ENCODE data around the gene CEBPG.

CEBPG gene

DNA sequence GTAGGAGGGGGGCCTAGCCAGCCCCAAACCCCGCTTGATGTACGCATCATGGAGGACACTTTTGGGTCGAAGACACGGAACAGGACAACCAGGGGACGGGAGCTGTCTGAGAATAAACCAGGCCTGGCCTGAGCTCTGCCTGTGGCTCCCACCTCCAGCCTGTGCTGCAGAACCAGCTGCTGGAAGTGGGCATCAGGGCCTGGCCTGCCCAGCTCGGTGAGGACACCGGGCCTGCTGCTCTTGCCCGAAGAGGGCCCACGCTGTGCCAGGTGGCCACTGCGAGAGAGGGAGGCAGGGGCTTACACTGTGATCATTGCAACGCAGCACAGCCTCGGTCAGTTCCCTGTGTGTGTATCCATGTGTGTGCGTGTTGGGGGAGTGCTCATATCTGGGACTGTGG is 34.6 kb downstream of the CEBPG start:
- H3K36me3 ChIP-seq (ENCODE audit: insufficient read depth, low read length), result no peaks in the 10 kb centered on the region
- no peak for DNase-seq (ENCODE audit: low read depth, low spot score)
- TF ChIP-seq FOXP2 (optimal IDR thresholded peaks at IDR 0.05; ENCODE audit: control extremely low read depth, extremely low read length, insufficient read depth) (no peak), EZH2 (IDR thresholded peaks at IDR 0.05) (no peak), POLR2AphosphoS5 (IDR thresholded peaks at IDR 0.05; ENCODE audit: borderline replicate concordance, low read depth, low read length) (no peak)
- no peak overlapping the region for H3K27ac ChIP-seq
- no peak overlapping the region for H3K9ac ChIP-seq (ENCODE audit: insufficient read length)
- H3K9me3 ChIP-seq (ENCODE audit: low read depth, low read length), result no peaks in the 10 kb centered on the region
- no peak overlapping the region for H3K4me3 ChIP-seq

DNA sequence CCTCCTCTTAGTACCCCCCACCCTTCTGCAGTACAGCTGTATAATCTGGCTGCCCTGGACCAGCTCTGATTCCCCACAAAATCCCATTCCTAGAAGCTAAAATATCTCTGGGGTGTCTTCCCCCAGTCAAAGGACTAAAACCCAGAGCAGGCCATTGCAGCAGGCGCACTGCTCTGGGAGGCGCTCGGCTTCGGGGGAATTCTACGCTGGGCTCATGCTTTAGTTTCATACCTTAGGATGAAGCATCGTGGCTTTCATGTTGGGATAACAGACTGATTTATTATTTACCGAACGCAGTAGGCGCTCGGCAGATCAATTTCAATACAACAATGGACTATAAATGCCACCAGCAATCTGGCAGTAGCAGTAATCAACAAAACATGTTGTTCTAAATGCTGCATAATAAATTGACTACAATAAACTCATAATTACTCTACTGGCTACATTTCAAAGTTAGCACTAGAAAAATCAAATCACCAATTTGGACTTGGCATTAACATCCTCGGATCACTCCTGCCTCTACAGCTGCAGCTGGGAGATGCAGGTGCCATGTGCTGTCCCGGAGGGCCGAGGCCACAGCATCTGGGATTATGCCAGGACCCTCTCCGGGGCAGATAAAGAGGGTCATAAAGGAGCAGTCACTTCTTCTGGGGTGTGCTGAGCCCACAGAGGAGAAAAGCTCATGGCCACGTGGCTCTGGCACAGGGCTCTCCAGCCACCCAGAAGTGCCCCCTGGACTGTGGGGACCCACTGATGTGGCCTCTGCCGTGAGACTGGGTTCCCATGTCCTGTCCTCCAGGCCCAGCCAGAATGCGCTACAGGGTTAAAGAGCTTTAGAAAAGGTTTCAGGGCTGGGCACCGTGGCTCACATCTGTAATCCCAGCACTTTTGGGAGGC is 35.3 kb downstream of the CEBPG start:
- no peak overlapping the region for H3K9ac ChIP-seq (ENCODE audit: insufficient read length)
- no peak overlapping the region for H3K27ac ChIP-seq
- H3K4me3 ChIP-seq, result no peak overlapping the region
- no peaks in the 10 kb centered on the region for H3K9me3 ChIP-seq (ENCODE audit: low read depth, low read length)
- TF ChIP-seq FOXP2 (optimal IDR thresholded peaks at IDR 0.05; ENCODE audit: control extremely low read depth, extremely low read length, insufficient read depth) (no peak), EZH2 (IDR thresholded peaks at IDR 0.05) (no peak)
- H3K36me3 ChIP-seq (ENCODE audit: insufficient read depth, low read length), result no peaks in the 10 kb centered on the region
- no peak for DNase-seq (ENCODE audit: low read depth, low spot score)

DNA sequence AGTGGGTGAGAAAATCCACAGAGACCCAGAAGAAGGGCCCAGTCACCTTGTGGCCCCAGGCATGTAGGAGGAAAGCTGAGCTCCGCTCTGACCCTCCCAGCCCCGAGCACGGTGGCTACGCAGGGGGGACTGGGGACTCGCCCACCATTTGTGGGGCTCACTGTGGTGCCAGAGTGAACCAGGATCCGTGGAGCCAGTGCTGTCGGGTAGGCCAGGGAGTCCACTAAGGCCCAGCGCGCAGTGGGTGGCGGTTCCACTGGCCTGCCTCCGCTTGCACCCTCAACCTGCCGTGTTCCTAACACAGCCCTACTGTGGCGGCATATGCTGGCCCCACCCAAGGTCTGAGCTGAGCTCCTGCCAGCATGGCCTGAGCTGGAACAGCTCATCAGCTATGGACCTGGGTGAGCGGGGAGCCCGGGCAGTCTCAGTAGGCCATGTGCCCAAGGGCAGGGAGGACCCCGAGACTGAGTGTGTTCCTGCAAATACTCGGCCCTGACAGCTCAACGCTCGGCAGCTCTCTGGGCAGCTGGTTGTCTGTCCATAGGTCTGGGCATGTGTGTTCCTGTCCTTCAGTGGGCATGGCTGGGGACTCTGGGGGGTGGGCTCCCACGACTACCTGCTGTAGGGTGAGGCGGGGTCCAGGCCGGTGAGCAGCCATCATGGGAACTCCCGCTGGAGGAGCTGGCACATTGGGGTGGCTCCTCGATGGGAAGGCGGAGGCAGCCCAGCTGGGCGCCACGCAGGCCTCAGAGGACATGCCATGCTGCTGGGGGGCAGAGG is 36.6 kb downstream of the CEBPG start:
- Histone ChIP-seq H3K9ac (ENCODE audit: insufficient read length) (no peak overlapping the region), H3K9me3 (ENCODE audit: low read depth, low read length) (no peaks in the 10 kb centered on the region), H3K4me3 (no peak overlapping the region), H3K27ac (no peak overlapping the region), H3K36me3 (ENCODE audit: insufficient read depth, low read length) (no peaks in the 10 kb centered on the region)
- TF ChIP-seq FOXP2 (optimal IDR thresholded peaks at IDR 0.05; ENCODE audit: control extremely low read depth, extremely low read length, insufficient read depth), result no peak
- no peak for TF ChIP-seq POLR2AphosphoS5 (IDR thresholded peaks at IDR 0.05; ENCODE audit: borderline replicate concordance, low read depth, low read length)
- no peak for TF ChIP-seq EZH2 (IDR thresholded peaks at IDR 0.05)
- DNase-seq (ENCODE audit: low read depth, low spot score), result no peak

DNA sequence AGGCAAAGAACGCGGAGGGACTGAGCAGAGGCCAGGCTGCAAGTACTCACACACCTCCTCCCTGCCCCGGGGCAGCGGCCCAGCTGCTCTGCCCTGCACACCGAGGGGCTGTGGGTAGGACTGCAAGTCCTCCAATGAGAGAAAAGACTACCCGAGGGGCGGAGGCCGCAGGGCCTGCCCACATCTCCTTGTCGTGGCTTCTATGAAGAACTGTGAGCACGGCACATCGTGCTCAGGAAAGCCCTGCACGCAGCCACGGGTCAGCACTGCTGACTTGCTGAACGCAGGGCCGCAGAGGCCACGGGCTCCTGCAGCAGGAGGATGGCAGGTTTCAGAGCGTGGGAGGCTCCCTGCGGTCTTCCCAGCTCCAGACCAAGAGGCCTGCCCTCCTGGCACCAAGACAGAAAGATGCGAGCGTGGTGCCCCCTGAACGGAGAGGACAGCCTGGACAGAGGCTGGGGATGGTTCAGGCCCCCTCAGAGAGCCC is 37.4 kb downstream of the CEBPG start:
- no peak overlapping the region for H3K27ac ChIP-seq
- DNase-seq (ENCODE audit: low read depth, low spot score), result no peak
- no peaks in the 10 kb centered on the region for H3K9me3 ChIP-seq (ENCODE audit: low read depth, low read length)
- H3K9ac ChIP-seq (ENCODE audit: insufficient read length), result no peak overlapping the region
- no peak for TF ChIP-seq FOXP2 (optimal IDR thresholded peaks at IDR 0.05; ENCODE audit: control extremely low read depth, extremely low read length, insufficient read depth)
- no peak for TF ChIP-seq POLR2AphosphoS5 (IDR thresholded peaks at IDR 0.05; ENCODE audit: borderline replicate concordance, low read depth, low read length)
- no peak for TF ChIP-seq EZH2 (IDR thresholded peaks at IDR 0.05)
- H3K4me3 ChIP-seq, result no peak overlapping the region
- no peaks in the 10 kb centered on the region for H3K36me3 ChIP-seq (ENCODE audit: insufficient read depth, low read length)

DNA sequence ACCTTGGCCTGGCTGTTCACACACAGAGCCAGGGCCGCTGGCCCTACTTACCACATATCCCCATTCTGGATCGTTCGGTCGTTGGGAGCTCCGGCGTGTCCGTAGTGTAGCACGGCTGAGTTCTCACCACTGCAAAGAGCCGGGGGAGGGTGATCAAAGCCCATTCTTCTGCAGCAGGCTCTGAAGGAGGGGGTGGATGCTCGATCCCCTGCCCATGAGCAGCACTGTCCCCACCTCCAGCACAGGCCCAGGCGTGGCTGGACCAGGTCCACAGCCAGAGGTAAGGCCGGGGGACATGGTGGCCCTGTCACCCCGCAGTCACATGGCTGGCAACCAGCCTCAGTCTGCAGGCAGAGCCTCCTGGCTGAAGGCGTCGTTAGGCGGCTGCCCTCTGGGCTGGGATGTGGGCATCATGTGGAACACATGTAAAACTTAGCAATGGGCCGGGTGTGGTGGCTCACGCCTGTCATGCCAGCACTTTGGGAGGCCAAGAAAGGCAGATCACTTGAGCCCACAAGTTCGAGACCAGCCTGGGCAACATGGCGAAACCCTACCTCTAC is 38.2 kb downstream of the CEBPG start:
- no peak for DNase-seq (ENCODE audit: low read depth, low spot score)
- H3K27ac ChIP-seq, result no peak overlapping the region
- no peak overlapping the region for H3K9ac ChIP-seq (ENCODE audit: insufficient read length)
- no peak overlapping the region for H3K4me3 ChIP-seq
- no peaks in the 10 kb centered on the region for H3K9me3 ChIP-seq (ENCODE audit: low read depth, low read length)
- no peaks in the 10 kb centered on the region for H3K36me3 ChIP-seq (ENCODE audit: insufficient read depth, low read length)
- TF ChIP-seq FOXP2 (optimal IDR thresholded peaks at IDR 0.05; ENCODE audit: control extremely low read depth, extremely low read length, insufficient read depth), result no peak

DNA sequence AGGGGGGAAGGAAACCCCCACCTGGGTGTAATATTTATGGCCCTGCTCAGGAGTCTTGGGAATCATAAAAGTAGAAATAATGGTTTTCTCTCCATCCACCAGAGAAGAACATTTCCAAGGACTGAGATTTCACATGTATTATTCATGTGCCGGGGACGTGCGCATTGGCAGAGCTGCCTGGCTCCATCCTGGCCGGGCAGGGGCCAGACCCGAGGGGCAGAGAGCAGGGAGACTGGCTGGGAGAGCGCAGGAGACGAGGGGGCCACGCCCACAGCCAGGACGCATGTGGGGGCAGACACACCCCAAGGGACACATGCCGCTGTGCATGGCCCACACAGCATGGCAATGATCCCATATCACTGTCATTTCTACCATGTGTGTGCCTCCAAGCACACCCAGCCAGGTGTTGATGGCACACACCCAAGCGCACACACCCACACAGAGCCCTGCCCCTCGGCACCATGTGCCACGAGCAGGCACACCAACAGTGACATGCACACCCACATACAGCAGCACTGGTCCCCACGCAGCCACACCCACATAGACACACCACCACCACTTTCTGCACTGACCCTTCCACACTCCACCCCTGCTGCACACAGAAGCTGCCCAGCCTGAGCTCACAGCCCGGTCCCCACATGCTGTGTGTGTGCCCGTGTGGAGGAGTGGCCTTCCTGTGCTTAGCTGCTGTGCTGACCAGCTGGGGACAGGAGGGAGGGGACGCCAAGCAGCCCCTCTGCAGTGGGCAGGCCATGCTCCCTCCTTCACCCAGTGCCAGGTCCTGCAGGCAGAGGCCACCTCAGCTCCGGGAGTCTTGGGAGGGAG is 39.3 kb downstream of the CEBPG start:
- no peaks in the 10 kb centered on the region for H3K36me3 ChIP-seq (ENCODE audit: insufficient read depth, low read length)
- H3K27ac ChIP-seq, result no peak overlapping the region
- TF ChIP-seq EZH2 (IDR thresholded peaks at IDR 0.05) (no peak), POLR2AphosphoS5 (IDR thresholded peaks at IDR 0.05; ENCODE audit: borderline replicate concordance, low read depth, low read length) (no peak)
- H3K4me3 ChIP-seq, result no peak overlapping the region
- no peaks in the 10 kb centered on the region for H3K9me3 ChIP-seq (ENCODE audit: low read depth, low read length)
- no peak for DNase-seq (ENCODE audit: low read depth, low spot score)
- H3K9ac ChIP-seq (ENCODE audit: insufficient read length), result no peak overlapping the region

DNA sequence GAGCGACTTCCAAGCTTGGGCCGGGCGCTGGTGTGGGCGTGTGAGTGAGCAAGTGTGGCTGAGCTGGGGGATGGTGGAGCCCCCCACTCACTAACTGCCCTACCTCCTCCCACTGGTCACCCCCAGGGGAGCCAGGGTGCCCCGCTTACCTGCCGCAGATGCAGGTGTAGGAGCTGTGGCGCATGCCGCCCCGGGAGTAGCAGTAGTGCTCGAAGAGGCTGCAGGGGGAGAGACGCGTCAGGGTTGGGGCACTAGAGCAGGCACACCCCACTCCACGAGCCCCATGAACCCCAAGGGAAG is 39.9 kb downstream of the CEBPG start:
- no peak for DNase-seq (ENCODE audit: low read depth, low spot score)
- Histone ChIP-seq H3K9ac (ENCODE audit: insufficient read length) (no peak overlapping the region), H3K36me3 (ENCODE audit: insufficient read depth, low read length) (no peaks in the 10 kb centered on the region), H3K27ac (no peak overlapping the region), H3K9me3 (ENCODE audit: low read depth, low read length) (no peaks in the 10 kb centered on the region), H3K4me3 (no peak overlapping the region)
- TF ChIP-seq EZH2 (IDR thresholded peaks at IDR 0.05) (no peak), FOXP2 (optimal IDR thresholded peaks at IDR 0.05; ENCODE audit: control extremely low read depth, extremely low read length, insufficient read depth) (no peak), POLR2AphosphoS5 (IDR thresholded peaks at IDR 0.05; ENCODE audit: borderline replicate concordance, low read depth, low read length) (no peak)
